Measurements from ENCODE around the gene YY1.

YY1 gene

DNA sequence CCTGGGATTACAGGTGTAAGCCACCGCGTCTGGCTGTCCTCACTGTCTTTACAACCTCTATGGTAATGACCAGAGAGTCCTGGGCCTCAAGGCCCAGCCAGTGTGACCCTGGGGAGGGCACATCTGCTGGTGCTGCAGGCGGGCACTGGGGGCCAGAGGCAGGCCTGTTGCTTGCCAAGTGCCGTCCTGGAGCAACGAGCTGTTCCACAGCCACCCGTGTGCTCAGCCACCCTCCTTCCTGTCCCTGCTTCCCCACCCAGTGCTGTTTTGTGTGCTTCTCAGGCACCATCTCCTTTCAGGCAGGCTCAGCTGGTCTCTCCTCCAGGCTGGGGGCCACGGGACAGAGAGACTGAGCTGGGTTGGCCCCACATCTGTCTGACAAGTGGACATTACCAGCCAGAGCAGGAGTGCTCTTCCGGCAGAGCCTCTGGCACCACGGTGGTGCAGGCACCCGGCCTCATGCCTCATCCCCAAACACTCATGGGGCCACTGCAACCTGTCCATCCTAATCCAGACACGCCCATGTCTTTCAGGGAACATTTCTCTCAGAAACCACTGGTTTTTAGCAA, 93.2 kb downstream of the YY1 start:
- Histone ChIP-seq H3K4me3 (ENCODE audit: insufficient read depth, low read depth, low read length, poor library complexity, severe bottlenecking) (no peak overlapping the region), H3K36me3 (ENCODE audit: control insufficient read depth, insufficient read depth, low read length) (peaks cover 8% of the 10 kb centered on the region), H3K9me3 (ENCODE audit: control insufficient read depth, low read length) (no peaks in the 10 kb centered on the region), H3K4me1 (ENCODE audit: control insufficient read depth, insufficient read depth, low read length, poor library complexity, severe bottlenecking) (no peaks in the 10 kb centered on the region), H3K27ac (ENCODE audit: insufficient read depth, low read length, poor library complexity, severe bottlenecking) (no peak overlapping the region), H3K27me3 (replicated peaks; ENCODE audit: control insufficient read depth, insufficient read depth, low read length, poor library complexity, severe bottlenecking) (no peaks in the 10 kb centered on the region)
- DNase-seq: no peak
